OCI-LY1 (cell line): Measurements from ENCODE around the gene LOXL3.

Experiments
- H2AFZ ChIP-seq: fragments of 200-600 bp; sonication (generic), shearing (Covaris generic); 2 replicates; pipeline ENCODE4 v1.6.0; 2014; ENCODE audit warnings: antibody characterized with exemption, mild to moderate bottlenecking, low read length
- H3F3A ChIP-seq: fragments of 200-600 bp; sonication (generic), shearing (Covaris generic); 2 replicates; pipeline ENCODE4 v1.6.0; 2014; ENCODE audit warnings: mild to moderate bottlenecking, antibody characterized with exemption, low read length, moderate library complexity; ENCODE audit not compliant: insufficient read depth
- H3K27ac ChIP-seq: fragments of 200-600 bp; sonication (generic); 2 replicates; pipeline ENCODE4 v1.5.1; 2014; ENCODE audit warnings: low read length, mixed run types, mild to moderate bottlenecking, low read depth; ENCODE audit not compliant: poor library complexity, severe bottlenecking
- H3K27me3 ChIP-seq: fragments of 200-600 bp; sonication (generic); 2 replicates; pipeline ENCODE4 v1.6.0; 2014; ENCODE audit warnings: antibody characterized with exemption, mild to moderate bottlenecking, low read length, moderate library complexity; ENCODE audit not compliant: insufficient read depth
- H3K36me3 ChIP-seq: fragments of 200-600 bp; sonication (generic); 2 replicates; pipeline ENCODE4 v1.6.1; 2014; ENCODE audit warnings: mild to moderate bottlenecking, antibody characterized with exemption, low read length, moderate library complexity, mixed read lengths; ENCODE audit not compliant: insufficient read depth
- H3K4me1 ChIP-seq: fragments of 200-600 bp; sonication (generic); 2 replicates; pipeline ENCODE4 v1.5.1; 2014; ENCODE audit warnings: mild to moderate bottlenecking, low read length, moderate library complexity; ENCODE audit not compliant: insufficient read depth, severe bottlenecking
- H3K4me2 ChIP-seq: fragments of 200-600 bp; sonication (generic), shearing (Covaris generic); 2 replicates; pipeline ENCODE4 v1.6.1; 2014; ENCODE audit warnings: low read length
- H3K4me3 ChIP-seq: fragments of 200-600 bp; sonication (generic); 2 replicates; pipeline ENCODE4 v1.5.1; 2014; ENCODE audit warnings: low read length, low read depth, mild to moderate bottlenecking, mixed read lengths; ENCODE audit not compliant: poor library complexity, severe bottlenecking
- H3K79me2 ChIP-seq: fragments of 200-600 bp; shearing (Covaris generic); 2 replicates; pipeline ENCODE4 v1.6.1; 2016; ENCODE audit warnings: mixed run types, low read length, mixed read lengths; ENCODE audit not compliant: insufficient read depth
- H3K9ac ChIP-seq: fragments of 200-600 bp; sonication (generic), shearing (Covaris generic); 2 replicates; pipeline ENCODE4 v1.6.1; 2014; ENCODE audit warnings: mild to moderate bottlenecking, low read length, mixed read lengths
- H3K9me2 ChIP-seq: fragments of 200-600 bp; sonication (generic), shearing (Covaris generic); 2 replicates; pipeline ENCODE4 v1.6.1; 2014; ENCODE audit warnings: low read depth, mild to moderate bottlenecking, low read length, mixed read lengths
- H3K9me3 ChIP-seq: fragments of 200-600 bp; shearing (Covaris generic); 2 replicates; pipeline ENCODE4 v1.6.1; 2014; ENCODE audit warnings: low read length, mixed read lengths
- H4K20me1 ChIP-seq: fragments of 200-600 bp; sonication (generic), shearing (Covaris generic); 2 replicates; pipeline ENCODE4 v1.6.0; 2016; ENCODE audit warnings: mild to moderate bottlenecking, low read length; ENCODE audit not compliant: insufficient read depth
- EZH2 ChIP-seq: fragments of 200-600 bp; sonication (generic), shearing (Covaris generic); IDR thresholded peaks from 2 replicates; pipeline ENCODE4 v1.8.0; 2017; ENCODE audit warnings: borderline replicate concordance, mixed run types, mild to moderate bottlenecking, antibody characterized with exemption, low read length, moderate library complexity, mixed read lengths
- TF ChIP-seq, protein P1 (sequence below): fragments of 200-600 bp; sonication (generic), shearing (Covaris generic); IDR thresholded peaks from 2 replicates; pipeline ENCODE4 v1.5.1; 2017; ENCODE audit warnings: mild to moderate bottlenecking, antibody characterized with exemption, low read length, moderate library complexity, mixed read lengths

The LOXL3 gene

DNA sequence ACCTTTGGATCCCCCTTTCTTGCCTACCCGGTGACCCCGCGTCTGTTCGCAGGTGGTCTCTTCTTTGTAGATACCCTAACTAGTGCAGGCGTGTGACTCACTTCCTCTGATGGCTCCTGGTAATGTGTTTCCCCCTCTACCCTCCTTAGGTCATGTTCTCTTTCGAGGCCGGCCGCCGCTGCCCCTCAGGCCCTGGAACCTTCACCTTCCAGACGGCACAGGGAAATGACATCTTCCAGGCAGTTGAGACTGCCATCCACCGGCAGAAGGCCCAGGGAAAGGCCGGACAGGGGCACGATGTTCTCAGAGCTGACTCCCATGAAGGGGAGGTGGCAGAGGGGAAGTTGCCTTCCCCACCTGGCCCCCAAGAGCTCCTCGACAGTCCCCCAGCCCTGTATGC, 2.4 kb upstream of the LOXL3 start:
- Histone ChIP-seq H3F3A (no peaks in the 10 kb centered on the region), H3K27me3 (no peaks in the 10 kb centered on the region), H3K36me3 (peaks cover 6% of the 10 kb centered on the region; the same call in 1 of the 2 replicates), H3K79me2 (no peaks in the 10 kb centered on the region), H3K27ac (no peak overlapping the region), H3K9ac (no peak overlapping the region), H2AFZ (no peak overlapping the region), H3K9me3 (no peaks in the 10 kb centered on the region), H4K20me1 (no peaks in the 10 kb centered on the region), H3K9me2 (no peaks in the 10 kb centered on the region), H3K4me3 (no peak overlapping the region), H3K4me2 (no peak overlapping the region), H3K4me1 (peaks cover 17% of the 10 kb centered on the region)
- TF ChIP-seq EZH2 = no peak
- TF ChIP-seq, protein P1, sequence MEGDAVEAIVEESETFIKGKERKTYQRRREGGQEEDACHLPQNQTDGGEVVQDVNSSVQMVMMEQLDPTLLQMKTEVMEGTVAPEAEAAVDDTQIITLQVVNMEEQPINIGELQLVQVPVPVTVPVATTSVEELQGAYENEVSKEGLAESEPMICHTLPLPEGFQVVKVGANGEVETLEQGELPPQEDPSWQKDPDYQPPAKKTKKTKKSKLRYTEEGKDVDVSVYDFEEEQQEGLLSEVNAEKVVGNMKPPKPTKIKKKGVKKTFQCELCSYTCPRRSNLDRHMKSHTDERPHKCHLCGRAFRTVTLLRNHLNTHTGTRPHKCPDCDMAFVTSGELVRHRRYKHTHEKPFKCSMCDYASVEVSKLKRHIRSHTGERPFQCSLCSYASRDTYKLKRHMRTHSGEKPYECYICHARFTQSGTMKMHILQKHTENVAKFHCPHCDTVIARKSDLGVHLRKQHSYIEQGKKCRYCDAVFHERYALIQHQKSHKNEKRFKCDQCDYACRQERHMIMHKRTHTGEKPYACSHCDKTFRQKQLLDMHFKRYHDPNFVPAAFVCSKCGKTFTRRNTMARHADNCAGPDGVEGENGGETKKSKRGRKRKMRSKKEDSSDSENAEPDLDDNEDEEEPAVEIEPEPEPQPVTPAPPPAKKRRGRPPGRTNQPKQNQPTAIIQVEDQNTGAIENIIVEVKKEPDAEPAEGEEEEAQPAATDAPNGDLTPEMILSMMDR = no peak

DNA sequence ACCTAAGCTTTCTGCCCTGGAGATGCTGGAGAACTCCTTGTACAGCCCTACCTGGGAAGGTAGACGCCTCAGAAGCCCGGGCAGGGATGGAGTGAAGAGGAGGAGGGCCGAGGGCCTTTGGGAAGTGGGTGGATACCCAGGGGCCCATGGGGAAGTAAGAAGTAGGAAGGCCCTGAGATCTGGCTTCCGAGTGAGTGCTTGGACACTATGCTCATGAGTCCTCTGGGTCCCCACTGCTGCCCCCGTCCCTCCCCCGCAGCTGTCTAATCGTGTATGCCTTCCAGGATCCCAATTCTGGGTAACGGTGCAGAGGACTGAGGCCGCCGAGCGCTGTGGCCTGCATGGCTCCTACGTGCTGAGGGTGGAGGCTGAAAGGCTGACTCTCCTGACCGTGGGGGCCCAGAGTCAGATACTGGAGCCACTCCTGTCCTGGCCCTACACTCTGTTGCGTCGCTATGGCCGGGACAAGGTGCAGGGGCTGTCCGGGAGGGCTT, 1.9 kb upstream of the LOXL3 start:
- H3K4me3 ChIP-seq = peak overlapping the region; percentile 78
- no peak overlapping the region for H2AFZ ChIP-seq
- no peaks in the 10 kb centered on the region for H3K79me2 ChIP-seq
- H3F3A ChIP-seq = no peaks in the 10 kb centered on the region
- H3K9me3 ChIP-seq = no peaks in the 10 kb centered on the region
- peaks cover 6% of the 10 kb centered on the region; the same call in 1 of the 2 replicates for H3K36me3 ChIP-seq
- peak overlapping the region; percentile 70 for H3K4me2 ChIP-seq
- no peaks in the 10 kb centered on the region; the same call in 1 of the 2 replicates for H3K27me3 ChIP-seq
- peaks cover 17% of the 10 kb centered on the region for H3K4me1 ChIP-seq
- no peaks in the 10 kb centered on the region for H4K20me1 ChIP-seq
- TF ChIP-seq EZH2 = no peak
- TF ChIP-seq, protein P1 = no peak
- H3K27ac ChIP-seq = no peak overlapping the region
- H3K9ac ChIP-seq = peak overlapping the region; percentile 71; the same call in 1 of the 2 replicates
- no peaks in the 10 kb centered on the region for H3K9me2 ChIP-seq

DNA sequence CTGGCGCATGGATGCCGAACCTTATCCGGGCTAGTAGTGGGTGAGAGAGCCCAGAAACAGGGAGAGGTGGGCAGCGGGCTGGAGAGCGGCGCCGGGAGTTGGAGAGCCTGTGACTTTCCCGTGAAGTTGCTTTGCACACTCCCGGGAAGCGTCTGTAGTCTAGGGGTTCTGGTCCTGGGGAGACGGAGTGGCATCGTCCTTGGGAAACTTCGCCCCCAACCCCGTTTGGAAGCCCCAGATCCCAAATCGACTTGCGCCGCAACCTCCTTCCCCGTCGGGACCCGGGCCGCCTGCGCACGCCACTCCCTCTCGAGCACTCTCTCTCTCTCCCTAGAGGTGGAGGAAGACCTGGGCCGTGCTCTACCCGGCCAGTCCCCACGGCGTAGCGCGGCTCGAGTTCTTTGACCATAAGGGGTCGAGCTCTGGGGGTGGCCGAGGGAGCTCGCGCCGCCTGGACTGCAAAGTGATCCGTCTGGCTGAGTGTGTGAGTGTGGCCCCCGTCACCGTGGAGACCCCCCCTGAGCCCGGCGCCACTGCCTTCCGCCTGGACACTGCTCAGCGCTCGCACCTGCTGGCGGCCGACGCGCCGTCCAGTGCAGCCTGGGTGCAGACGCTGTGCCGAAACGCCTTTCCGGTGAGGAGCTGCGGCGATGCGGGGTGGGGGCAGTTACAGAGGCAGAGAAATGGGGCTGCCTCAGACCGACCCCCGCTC, 1.2 kb upstream of the LOXL3 start:
- Histone ChIP-seq H3K4me2 (peak overlapping the region; percentile 70), H2AFZ (peak overlapping the region; percentile 4; the same call in 1 of the 2 replicates), H3K27me3 (no peaks in the 10 kb centered on the region; the same call in 1 of the 2 replicates)

More for the DNA sequence above, 1.2 kb upstream of the LOXL3 start:
- Histone ChIP-seq H3K27ac (no peak overlapping the region), H3K9me3 (no peaks in the 10 kb centered on the region), H4K20me1 (no peaks in the 10 kb centered on the region), H3K36me3 (peaks cover 6% of the 10 kb centered on the region; the same call in 1 of the 2 replicates), H3K9ac (peak overlapping the region; percentile 71), H3K79me2 (no peaks in the 10 kb centered on the region), H3K4me1 (peaks cover 17% of the 10 kb centered on the region), H3F3A (no peaks in the 10 kb centered on the region), H3K9me2 (no peaks in the 10 kb centered on the region), H3K4me3 (peak overlapping the region; percentile 78)
- TF ChIP-seq EZH2 = no peak
- TF ChIP-seq, protein P1 = no peak
